ENCODE measurements around the gene LOXL3.
A peak's percentile ranks its signal among the peaks of the same experiment; 100 is the strongest.
"Not testable (repeated sequence)": the region's sequence is repeated elsewhere in the genome, so short reads cannot be mapped to it uniquely, and the experiment has no call there.

The LOXL3 gene

DNA sequence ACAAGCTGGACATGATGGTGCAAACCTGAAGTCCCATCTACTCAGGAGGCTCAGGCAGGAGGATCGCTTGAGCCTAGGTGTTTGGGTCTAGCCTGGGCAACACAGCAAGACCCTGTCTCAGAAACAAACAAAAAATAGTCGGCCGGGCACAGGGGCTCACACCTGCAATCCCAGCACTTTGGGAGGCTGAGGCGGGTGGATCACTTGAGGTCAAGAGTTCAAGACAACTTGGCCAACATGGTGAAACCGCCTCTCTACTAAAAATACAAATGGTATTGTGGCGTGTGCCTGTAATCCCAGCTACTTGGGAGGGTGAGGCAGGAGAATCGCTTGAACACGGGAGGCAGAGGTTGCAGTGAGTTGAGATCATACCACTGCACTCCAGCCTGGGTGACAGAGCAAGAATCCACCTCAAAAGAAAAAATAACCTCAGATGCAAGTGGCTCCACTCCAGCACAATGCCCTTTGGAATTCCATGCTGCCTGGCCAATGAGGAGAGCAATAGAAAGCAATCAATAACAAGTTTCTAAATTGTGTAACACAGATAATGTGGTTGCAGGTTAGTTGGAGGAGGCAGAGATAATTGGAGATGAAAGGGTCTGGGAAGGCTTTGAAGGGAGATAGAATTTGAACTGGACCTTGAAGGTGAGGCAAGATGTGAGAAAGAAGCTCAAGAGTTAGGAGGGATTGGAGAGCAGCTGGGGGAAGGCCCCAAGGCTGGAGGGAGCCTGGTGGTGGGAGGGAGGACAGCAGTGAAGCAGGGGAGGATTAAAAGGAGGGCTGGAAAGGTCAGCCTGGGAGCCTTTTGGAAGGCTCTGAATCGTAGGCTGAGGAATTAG, 64.9 kb downstream of the LOXL3 start:
- no peak for DNase-seq (ENCODE audit: low read depth in 3 of 3)

DNA sequence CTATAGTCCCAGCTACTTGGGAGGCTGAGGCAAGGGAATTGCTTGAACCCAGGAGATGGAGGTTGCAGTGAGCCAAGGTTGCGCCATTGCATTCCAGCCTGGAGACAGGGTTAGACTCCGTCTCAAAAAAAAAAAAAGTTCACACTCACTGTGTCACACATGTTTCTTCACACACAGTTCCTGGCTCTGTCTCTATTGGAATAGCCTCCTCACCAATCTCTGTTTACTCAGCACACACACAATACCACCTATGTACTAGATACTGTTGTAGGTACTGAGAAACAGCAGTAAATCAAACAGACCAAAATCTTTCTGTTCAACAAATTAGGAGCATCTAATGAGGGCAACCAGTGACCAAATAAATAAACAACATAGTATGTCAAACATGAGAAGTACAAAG, 67.6 kb downstream of the LOXL3 start:
- no peak for DNase-seq (ENCODE audit: low read depth in 3 of 3)

DNA sequence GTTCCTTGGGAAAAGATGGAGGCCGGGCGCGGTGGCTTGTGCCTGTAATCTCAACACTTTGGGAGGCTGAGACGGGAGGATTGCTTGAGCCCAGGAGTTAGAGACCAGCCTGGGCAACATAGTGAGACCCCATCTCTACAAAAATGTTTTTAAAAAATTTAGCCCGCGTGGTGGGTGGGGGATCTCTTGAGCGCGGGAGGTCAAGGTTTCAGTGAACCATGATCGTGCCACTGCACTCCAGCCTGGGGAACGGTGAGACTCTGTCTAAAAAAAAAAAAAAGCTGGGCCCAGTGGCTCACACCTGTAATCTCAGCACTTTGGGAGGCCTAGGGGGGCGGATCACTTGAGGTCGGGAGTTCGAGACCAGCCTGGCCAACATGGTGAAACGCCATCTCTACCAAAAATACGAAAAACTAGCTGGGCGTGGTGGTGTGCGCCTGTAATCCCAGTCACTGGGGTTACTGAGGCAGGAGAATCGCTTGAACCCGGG, 70.0 kb downstream of the LOXL3 start:
- not testable (repeated sequence) for DNase-seq (ENCODE audit: low read depth in 3 of 3)

DNA sequence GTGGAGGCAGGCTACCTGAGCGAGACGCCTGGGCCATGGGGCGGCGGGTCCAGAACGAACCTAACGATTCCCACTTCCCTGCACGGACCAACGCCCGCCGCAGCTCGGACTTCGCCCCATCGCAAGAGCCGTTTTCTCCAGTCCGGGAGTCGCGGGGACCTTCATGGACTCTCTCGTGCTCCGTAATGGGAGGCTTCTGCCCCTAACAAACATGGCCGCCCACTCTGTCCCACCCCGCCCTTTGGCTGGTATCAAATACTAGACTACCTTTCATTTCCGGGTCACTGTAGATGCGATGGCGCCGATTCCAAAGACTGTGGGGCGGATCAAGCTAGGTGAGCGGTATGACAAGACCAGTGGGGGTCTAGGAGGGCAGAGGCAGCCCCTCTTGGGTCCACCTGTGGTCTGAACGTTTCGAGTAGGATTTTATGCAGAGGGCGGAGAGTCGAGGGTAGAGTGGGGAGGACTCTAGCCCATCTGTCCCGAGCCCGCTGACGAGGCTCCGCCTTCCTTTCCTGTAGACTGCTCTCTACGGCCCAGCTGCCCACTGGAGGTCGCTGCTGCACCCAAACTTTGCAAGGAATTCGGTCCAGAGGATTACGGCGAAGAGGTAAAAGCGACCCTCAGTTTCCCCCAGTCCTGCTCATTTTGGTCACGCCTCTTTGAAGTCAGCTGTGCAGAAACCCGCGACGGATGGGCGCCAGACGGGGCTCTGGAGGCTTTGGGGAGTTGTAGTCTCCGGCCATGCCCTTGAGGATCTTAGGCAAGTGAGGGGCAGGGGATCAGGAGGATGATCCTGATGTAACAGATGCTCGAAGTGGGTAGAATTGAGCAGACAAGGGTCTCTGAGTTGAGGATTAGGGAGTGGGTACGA, 70.7 kb downstream of the LOXL3 start, which contains the start of the genes CCDC142 and TTC31:
Gene CCDC142 (minus strand): TSS at position 198 of the 874 bp plus-strand sequence. CDS start 161 bp downstream, at position 37.
Gene TTC31 (plus strand): TSS at position 281 of the 874 bp plus-strand sequence. CDS start 15 bp downstream, at position 296.
- peak; percentile 84 to 89 (median 86) for DNase-seq (ENCODE audit: low read depth in 3 of 3)
